GM12875 (cell line): Measurements from ENCODE around the gene TMTC3.
"Not testable (repeated sequence)": the region's sequence is repeated elsewhere in the genome, so short reads cannot be mapped to it uniquely, and the experiment has no call there.

Experiments
- H3K4me3 ChIP-seq: one replicate; pipeline ENCODE4 v1.5.1; 2011; ENCODE audit warnings: low read depth, low read length, control low read depth
- CTCF ChIP-seq: IDR thresholded peaks from 2 replicates; pipeline ENCODE4 v1.5.1; 2011; ENCODE audit warnings: low read depth, mild to moderate bottlenecking, control low read depth, inconsistent platforms, low read length, moderate library complexity, borderline replicate concordance; ENCODE audit not compliant: insufficient read depth

TMTC3 gene

GRCh38 chr12:88194868-88195267 lies 52.8 kb downstream of the TMTC3 start:
- TF ChIP-seq CTCF, result no peak
- no peak overlapping the region for H3K4me3 ChIP-seq

GRCh38 chr12:88200029-88200428 lies 57.9 kb downstream of the TMTC3 start:
- H3K4me3 ChIP-seq, result no peak overlapping the region
- TF ChIP-seq CTCF, result no peak

DNA sequence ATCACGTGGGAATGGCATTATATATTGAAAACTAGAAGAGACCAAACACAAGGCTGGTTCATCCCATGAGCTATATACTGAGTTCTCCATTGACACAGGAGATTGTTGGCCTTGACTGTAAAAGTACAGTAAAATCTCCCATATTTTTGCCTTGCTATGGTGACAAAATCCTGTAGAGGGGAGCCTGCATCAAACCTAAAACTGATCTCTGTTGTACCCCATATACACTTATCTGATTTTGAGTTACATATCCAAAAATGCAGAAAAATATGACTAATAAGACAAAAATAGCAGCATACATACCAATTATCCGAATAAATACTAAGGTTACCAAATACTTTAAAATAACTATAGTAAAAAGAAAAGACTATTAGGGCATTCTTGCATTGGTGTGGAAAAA lies 60.4 kb downstream of the TMTC3 start:
- H3K4me3 ChIP-seq, result no peak overlapping the region
- TF ChIP-seq CTCF, result no peak

DNA sequence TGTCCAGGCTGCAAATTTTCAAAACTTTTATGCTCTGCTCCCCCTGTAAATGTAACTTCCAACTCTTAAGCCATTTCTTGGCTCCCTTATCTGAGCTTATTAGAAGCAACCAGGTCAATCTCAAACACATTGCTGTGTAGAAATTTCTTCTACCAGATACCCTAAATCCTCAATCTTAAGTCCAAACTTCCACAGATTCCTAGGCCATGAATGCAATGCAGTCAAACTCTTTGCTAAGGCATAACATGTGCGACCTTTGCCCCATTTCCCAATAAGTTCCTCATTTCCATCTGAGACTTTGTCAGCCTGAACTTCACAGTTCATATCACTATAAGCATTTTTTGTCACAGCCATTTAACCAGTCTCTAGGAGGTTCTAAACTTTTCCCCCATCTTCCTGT lies 64.5 kb downstream of the TMTC3 start:
- no peak for TF ChIP-seq CTCF
- H3K4me3 ChIP-seq, result no peak overlapping the region

- H3K4me3 ChIP-seq, result no peak overlapping the region
- TF ChIP-seq CTCF, result no peak
Observed at GRCh38 chr12:88207921-88208620, 66.0 kb downstream of the TMTC3 start.

DNA sequence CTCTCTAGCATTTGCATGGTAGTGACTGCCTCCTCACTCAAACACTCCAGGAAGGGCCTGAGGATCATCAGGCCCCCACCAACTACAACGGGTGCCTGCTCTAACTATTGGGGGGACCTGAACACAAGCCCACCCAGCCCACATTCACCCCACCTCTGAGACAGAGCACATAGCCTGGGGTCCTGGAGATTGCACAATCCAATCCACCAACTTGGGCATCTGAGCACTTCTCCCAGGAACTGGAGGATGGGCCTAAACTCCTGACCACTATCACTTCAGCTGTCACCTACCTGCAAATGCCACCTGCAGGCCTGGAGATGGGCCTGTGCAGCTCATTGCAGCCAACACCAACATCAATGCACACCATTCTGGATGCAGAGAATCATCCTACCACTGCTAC lies 66.6 kb downstream of the TMTC3 start:
- H3K4me3 ChIP-seq, result no peak overlapping the region
- TF ChIP-seq CTCF, result no peak

- H3K4me3 ChIP-seq, result not testable (repeated sequence)
Observed at GRCh38 chr12:88210311-88210710, 68.2 kb downstream of the TMTC3 start.
